ENCODE data around the gene TOR4A.
A peak's percentile ranks its signal among the peaks of the same experiment; 100 is the strongest.

The TOR4A gene

DNA sequence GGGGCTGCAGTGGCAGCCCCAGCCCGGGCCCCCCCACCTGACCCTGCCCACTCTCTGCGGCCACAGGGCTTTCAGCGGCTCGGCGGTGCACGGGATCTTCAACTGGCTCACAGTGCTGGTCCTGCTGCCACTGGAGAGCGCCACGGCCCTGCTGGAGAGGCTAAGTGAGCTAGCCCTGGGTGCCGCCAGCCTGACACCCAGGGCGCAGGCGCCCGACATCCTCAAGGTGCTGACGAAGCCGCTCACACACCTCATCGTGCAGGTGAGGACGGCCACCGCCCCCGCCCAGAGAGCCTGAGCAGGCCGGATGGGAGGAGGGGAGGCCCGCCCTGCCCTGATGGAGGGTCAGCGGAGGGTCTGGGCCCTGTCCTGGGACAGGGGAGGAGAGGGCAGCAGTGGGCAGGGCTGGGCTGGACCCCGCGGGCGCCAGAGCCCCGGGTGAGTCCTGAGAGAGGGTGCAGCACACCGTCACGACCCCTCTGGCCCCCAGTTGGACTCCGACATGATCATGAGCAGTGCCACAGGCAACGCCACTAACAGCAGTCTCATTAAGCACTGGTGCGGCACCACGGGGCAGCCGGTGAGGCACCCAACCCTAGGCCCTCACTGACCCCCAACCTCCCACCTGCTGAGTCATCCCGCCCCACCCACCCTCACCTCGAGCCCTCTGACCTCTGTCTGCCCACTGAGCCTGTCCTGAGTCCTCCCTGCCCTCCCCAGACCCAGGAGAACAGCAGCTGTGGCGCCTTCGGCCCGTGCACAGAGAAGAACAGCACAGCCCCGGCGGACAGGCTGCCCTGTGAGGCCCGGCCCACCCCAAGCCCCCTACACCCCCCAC lies 44.2 kb upstream of the TOR4A start:
- Histone ChIP-seq H3K4me3 (replicated peaks; ENCODE audit: insufficient read depth, low read length) (no peak overlapping the region), H3K27me3 (ENCODE audit: insufficient read depth, poor library complexity, severe bottlenecking) (peaks cover 14% of the 10 kb centered on the region), H3K27ac (replicated peaks) (no peak overlapping the region)
- TF ChIP-seq POLR2AphosphoS5 (IDR thresholded peaks at IDR 0.05; ENCODE audit: low read depth): no peak
- no peak for TF ChIP-seq SPI1 (IDR thresholded peaks at IDR 0.05; ENCODE audit: borderline replicate concordance, low read depth)
- TF ChIP-seq REST (IDR thresholded peaks at IDR 0.05; ENCODE audit: insufficient replicate concordance, low read depth): no peak
- TF ChIP-seq GABPA (IDR thresholded peaks at IDR 0.05; ENCODE audit: low read depth): no peak
- TF ChIP-seq, protein P1, sequence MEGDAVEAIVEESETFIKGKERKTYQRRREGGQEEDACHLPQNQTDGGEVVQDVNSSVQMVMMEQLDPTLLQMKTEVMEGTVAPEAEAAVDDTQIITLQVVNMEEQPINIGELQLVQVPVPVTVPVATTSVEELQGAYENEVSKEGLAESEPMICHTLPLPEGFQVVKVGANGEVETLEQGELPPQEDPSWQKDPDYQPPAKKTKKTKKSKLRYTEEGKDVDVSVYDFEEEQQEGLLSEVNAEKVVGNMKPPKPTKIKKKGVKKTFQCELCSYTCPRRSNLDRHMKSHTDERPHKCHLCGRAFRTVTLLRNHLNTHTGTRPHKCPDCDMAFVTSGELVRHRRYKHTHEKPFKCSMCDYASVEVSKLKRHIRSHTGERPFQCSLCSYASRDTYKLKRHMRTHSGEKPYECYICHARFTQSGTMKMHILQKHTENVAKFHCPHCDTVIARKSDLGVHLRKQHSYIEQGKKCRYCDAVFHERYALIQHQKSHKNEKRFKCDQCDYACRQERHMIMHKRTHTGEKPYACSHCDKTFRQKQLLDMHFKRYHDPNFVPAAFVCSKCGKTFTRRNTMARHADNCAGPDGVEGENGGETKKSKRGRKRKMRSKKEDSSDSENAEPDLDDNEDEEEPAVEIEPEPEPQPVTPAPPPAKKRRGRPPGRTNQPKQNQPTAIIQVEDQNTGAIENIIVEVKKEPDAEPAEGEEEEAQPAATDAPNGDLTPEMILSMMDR (IDR thresholded peaks at IDR 0.05; ENCODE audit: insufficient read depth, low read length): no peak
- DNase-seq (ENCODE audit: low read depth in 1 of 2, low spot score in 1 of 2): no peak

GRCh38 chr9:137234055-137234697 lies 43.4 kb upstream of the TOR4A start:
- H3K27me3 ChIP-seq (ENCODE audit: insufficient read depth, poor library complexity, severe bottlenecking): peaks cover 14% of the 10 kb centered on the region

GRCh38 chr9:137234758-137235423 lies 42.6 kb upstream of the TOR4A start:
- TF ChIP-seq SPI1 (IDR thresholded peaks at IDR 0.05; ENCODE audit: borderline replicate concordance, low read depth) (peak; percentile 68; the same call in 1 of the 2 replicates), GABPA (IDR thresholded peaks at IDR 0.05; ENCODE audit: low read depth) (no peak)
- H3K27ac ChIP-seq (replicated peaks): no peak overlapping the region
- peaks cover 14% of the 10 kb centered on the region for H3K27me3 ChIP-seq (ENCODE audit: insufficient read depth, poor library complexity, severe bottlenecking)

More at GRCh38 chr9:137234055-137234697, 43.4 kb upstream of the TOR4A start:
- Histone ChIP-seq H3K27ac (replicated peaks) (no peak overlapping the region), H3K4me3 (replicated peaks; ENCODE audit: insufficient read depth, low read length) (no peak overlapping the region)
- no peak for DNase-seq (ENCODE audit: low read depth in 1 of 2, low spot score in 1 of 2)
- no peak for TF ChIP-seq GABPA (IDR thresholded peaks at IDR 0.05; ENCODE audit: low read depth)
- no peak for TF ChIP-seq SPI1 (IDR thresholded peaks at IDR 0.05; ENCODE audit: borderline replicate concordance, low read depth)

GRCh38 chr9:137235424-137236237 lies 41.9 kb upstream of the TOR4A start:
- Histone ChIP-seq H3K4me3 (replicated peaks; ENCODE audit: insufficient read depth, low read length) (no peak overlapping the region), H3K27me3 (ENCODE audit: insufficient read depth, poor library complexity, severe bottlenecking) (peaks cover 14% of the 10 kb centered on the region), H3K27ac (replicated peaks) (no peak overlapping the region)
- no peak for DNase-seq (ENCODE audit: low read depth in 1 of 2, low spot score in 1 of 2)
- TF ChIP-seq SPI1 (IDR thresholded peaks at IDR 0.05; ENCODE audit: borderline replicate concordance, low read depth) (no peak), REST (IDR thresholded peaks at IDR 0.05; ENCODE audit: insufficient replicate concordance, low read depth) (no peak), POLR2AphosphoS5 (IDR thresholded peaks at IDR 0.05; ENCODE audit: low read depth) (no peak), GABPA (IDR thresholded peaks at IDR 0.05; ENCODE audit: low read depth) (no peak)
- TF ChIP-seq, protein P1 (IDR thresholded peaks at IDR 0.05; ENCODE audit: insufficient read depth, low read length): no peak

More at GRCh38 chr9:137234758-137235423, 42.6 kb upstream of the TOR4A start:
- no peak overlapping the region for H3K4me3 ChIP-seq (replicated peaks; ENCODE audit: insufficient read depth, low read length)
- DNase-seq (ENCODE audit: low read depth in 1 of 2, low spot score in 1 of 2): no peak

Data from HL-60 (cell line).